Adrenal gland (tissue), 5 donors: ENCODE results near the gene PHACTR2.

Experiments
- CTCF ChIP-seq, 6 experiments: fragments of 450-650 bp in 4 of 6; fragments of 200-600 bp in 2 of 6; sonication (generic) in 1 of 6; IDR thresholded peaks; 1 replicate in 5 of 6; 2 replicates in 1 of 6; pipeline versions ENCODE4 v1.5.1 to v1.8.0; 2016 to 2021; ENCODE audit warnings: antibody characterized with exemption in 6 of 6, mild to moderate bottlenecking in 2 of 6, moderate library complexity in 1 of 6
- POLR2A ChIP-seq, 2 donors: fragments of 450-650 bp; IDR thresholded peaks; one replicate each; pipeline ENCODE4 v1.6.1; 2017; ENCODE audit warnings: antibody characterized with exemption in 2 of 2, mild to moderate bottlenecking in 2 of 2, moderate library complexity in 1 of 2
- donor health status: DM: no; HTN: no; CAD: no.

- no peak for TF ChIP-seq CTCF (IDR thresholded peaks at IDR 0.05)
- TF ChIP-seq POLR2A (IDR thresholded peaks at IDR 0.05) = no peak
Measured at GRCh38 chr6:143742955-143743255, 65.1 kb downstream of the PHACTR2 start.
